HUDEP-2 (cell line): Measurements from ENCODE around the gene CMTM8.
A peak's percentile ranks its signal among the peaks of the same experiment; 100 is the strongest.
"Not testable (repeated sequence)": the region's sequence is repeated elsewhere in the genome, so short reads cannot be mapped to it uniquely, and the experiment has no call there.

Source experiments
- DNase-seq, 76 experiments: peaks; one replicate each; lab custom pipeline; 2025; ENCODE audit not compliant: unreplicated experiment in 76 of 76; lab: John Stamatoyannopoulos, UW

Gene CMTM8

GRCh38 chr3:32238453-32239306 lies at the start of gene CMTM8:
Gene CMTM8 (plus strand): TSS chr3:32238680. CDS start chr3:32238973, 293 bp downstream.
- peak in 5 of 76 experiments; percentile 0 to 9 (median 4) for DNase-seq

- DNase-seq: no peak
Observed at GRCh38 chr3:32189693-32190092, 48.8 kb upstream of the CMTM8 start.

- DNase-seq: not testable (repeated sequence)
Observed at GRCh38 chr3:32190556-32190955, 47.9 kb upstream of the CMTM8 start.

GRCh38 chr3:32193101-32193500 lies 45.4 kb upstream of the CMTM8 start:
- no peak for DNase-seq

GRCh38 chr3:32194653-32195052 lies 43.8 kb upstream of the CMTM8 start:
- DNase-seq: no peak

GRCh38 chr3:32195995-32196540 lies 42.4 kb upstream of the CMTM8 start:
- DNase-seq: no peak

- DNase-seq: no peak
Observed at GRCh38 chr3:32197991-32198390, 40.5 kb upstream of the CMTM8 start.

GRCh38 chr3:32198714-32199113 lies 39.8 kb upstream of the CMTM8 start:
- DNase-seq: peak in 1 of 76 experiments; percentile 7

GRCh38 chr3:32200490-32200889 lies 38.0 kb upstream of the CMTM8 start:
- no peak for DNase-seq

GRCh38 chr3:32200992-32201758 lies 37.3 kb upstream of the CMTM8 start:
- peak in 2 of 76 experiments; percentile 7 to 12 for DNase-seq

GRCh38 chr3:32202496-32202895 lies 36.0 kb upstream of the CMTM8 start:
- no peak for DNase-seq

GRCh38 chr3:32203854-32204253 lies 34.6 kb upstream of the CMTM8 start:
- peak in 39 of 76 experiments; percentile 3 to 67 (median 31) for DNase-seq

- no peak for DNase-seq
Observed at GRCh38 chr3:32208447-32208846, 30.0 kb upstream of the CMTM8 start.

- DNase-seq: no peak
Observed at GRCh38 chr3:32215185-32215584, 23.3 kb upstream of the CMTM8 start.

- DNase-seq: no peak
Observed at GRCh38 chr3:32216172-32216783, 22.2 kb upstream of the CMTM8 start.

- no peak for DNase-seq
Observed at GRCh38 chr3:32217339-32217738, 21.1 kb upstream of the CMTM8 start.

GRCh38 chr3:32219537-32219936 lies 18.9 kb upstream of the CMTM8 start:
- no peak for DNase-seq

GRCh38 chr3:32220006-32220405 lies 18.5 kb upstream of the CMTM8 start:
- no peak for DNase-seq

- DNase-seq: no peak
Observed at GRCh38 chr3:32222950-32223349, 15.5 kb upstream of the CMTM8 start.

- no peak for DNase-seq
Observed at GRCh38 chr3:32224016-32224516, 14.4 kb upstream of the CMTM8 start.
